DND-41 (cell line): ENCODE results near the gene XRCC6.
"Not testable (repeated sequence)": the region's sequence is repeated elsewhere in the genome, so short reads cannot be mapped to it uniquely, and the experiment has no call there.

Experiments
- ATAC-seq: fragments of 200-7000 bp; cut with Tn5 transposase; 3 replicates; pipeline ENCODE4 v1.9.1; 2021; ENCODE audit warnings: low read depth; ENCODE audit not compliant: insufficient read depth
- DNase-seq: peaks from one replicate; pipeline ENCODE4 v3.0.0-alpha.2; 2020
- H2AFZ ChIP-seq: 2 replicates; pipeline ENCODE4 v1.6.0; 2012; ENCODE audit warnings: low read depth, low read length
- H3K27ac ChIP-seq: 2 replicates; pipeline ENCODE4 v1.5.1; 2012; ENCODE audit warnings: low read length, inconsistent platforms
- H3K27me3 ChIP-seq: fragments of 200-600 bp; sonication (generic); 2 replicates; pipeline ENCODE4 v1.6.0; 2012; ENCODE audit warnings: low read length, mild to moderate bottlenecking, inconsistent platforms; ENCODE audit not compliant: insufficient read depth, poor library complexity
- H3K36me3 ChIP-seq: 2 replicates; pipeline ENCODE4 v1.5.1; 2012; ENCODE audit warnings: low read length, inconsistent platforms; ENCODE audit not compliant: insufficient read depth
- H3K4me1 ChIP-seq: 2 replicates; pipeline ENCODE4 v1.5.1; 2012; ENCODE audit warnings: mild to moderate bottlenecking, low read length; ENCODE audit not compliant: insufficient read depth
- H3K4me2 ChIP-seq: 2 replicates; pipeline ENCODE4 v1.6.0; 2012; ENCODE audit warnings: mild to moderate bottlenecking, moderate library complexity, low read length, inconsistent platforms; ENCODE audit not compliant: insufficient read depth
- H3K4me3 ChIP-seq, 2 experiments: fragments of 200-600 bp in 1 of 2; shearing (Covaris generic) in 1 of 2; 2 replicates each; pipeline ENCODE4 v1.5.1; 2012 to 2016; ENCODE audit warnings: inconsistent platforms in 2 of 2, low read length in 2 of 2, mild to moderate bottlenecking in 2 of 2, low read depth in 1 of 2, moderate library complexity in 1 of 2
- H3K79me2 ChIP-seq: 2 replicates; pipeline ENCODE4 v1.6.0; 2012; ENCODE audit warnings: low read length, inconsistent platforms; ENCODE audit not compliant: insufficient read depth
- H3K9ac ChIP-seq: 2 replicates; pipeline ENCODE4 v1.6.0; 2012; ENCODE audit warnings: low read depth, mild to moderate bottlenecking, inconsistent platforms, low read length, moderate library complexity
- H3K9me3 ChIP-seq: 2 replicates; pipeline ENCODE4 v1.5.1; 2012; ENCODE audit warnings: low read length, moderate library complexity, mild to moderate bottlenecking, inconsistent platforms; ENCODE audit not compliant: insufficient read depth, severe bottlenecking
- H4K20me1 ChIP-seq: 2 replicates; pipeline ENCODE4 v1.6.0; 2012; ENCODE audit warnings: low read length; ENCODE audit not compliant: insufficient read depth
- EZH2 ChIP-seq: IDR thresholded peaks from 3 replicates; pipeline ENCODE4 v1.6.1; 2012; ENCODE audit warnings: borderline replicate concordance, low read depth, mild to moderate bottlenecking, moderate library complexity, low read length, inconsistent platforms; ENCODE audit not compliant: severe bottlenecking
- TF ChIP-seq, protein P1 (sequence below): IDR thresholded peaks from 2 replicates; pipeline ENCODE4 v1.5.1; 2012; ENCODE audit warnings: borderline replicate concordance, low read length, moderate library complexity, mild to moderate bottlenecking; ENCODE audit not compliant: poor library complexity, severe bottlenecking; ENCODE audit errors: extremely low read depth

The XRCC6 gene

DNA sequence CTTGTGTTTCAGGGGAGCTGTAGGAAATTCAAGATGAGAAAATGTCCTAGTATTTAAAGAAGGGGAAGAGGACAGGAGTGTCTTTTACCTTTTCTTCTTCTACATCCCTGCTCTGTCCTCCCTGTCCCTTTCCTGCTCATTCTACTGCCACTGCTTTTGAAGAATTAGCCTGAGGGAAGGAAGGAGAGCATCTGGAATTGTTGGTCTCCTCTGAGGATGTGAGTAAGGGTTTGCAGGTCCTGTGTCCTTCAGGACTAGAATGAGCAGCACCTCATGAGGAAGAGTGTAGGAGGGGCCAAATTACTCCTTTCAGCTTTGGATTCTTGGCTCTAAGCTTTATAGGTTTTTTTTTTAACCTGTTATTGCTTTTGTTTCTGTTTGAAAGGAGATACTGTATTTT lies 43.4 kb downstream of the XRCC6 start:
- H3K4me2 ChIP-seq: no peak overlapping the region
- ATAC-seq (no peak), DNase-seq (no peak)
- peaks cover 5% of the 10 kb centered on the region; the same call in 1 of the 2 replicates for H3K79me2 ChIP-seq
- H2AFZ ChIP-seq: no peak overlapping the region
- H3K9me3 ChIP-seq: no peaks in the 10 kb centered on the region
- H3K4me3 ChIP-seq: no peak overlapping the region
- H3K27ac ChIP-seq: no peak overlapping the region
- H4K20me1 ChIP-seq: no peaks in the 10 kb centered on the region
- peaks cover 20% of the 10 kb centered on the region for H3K4me1 ChIP-seq
- no peak for TF ChIP-seq EZH2
- TF ChIP-seq, protein P1, sequence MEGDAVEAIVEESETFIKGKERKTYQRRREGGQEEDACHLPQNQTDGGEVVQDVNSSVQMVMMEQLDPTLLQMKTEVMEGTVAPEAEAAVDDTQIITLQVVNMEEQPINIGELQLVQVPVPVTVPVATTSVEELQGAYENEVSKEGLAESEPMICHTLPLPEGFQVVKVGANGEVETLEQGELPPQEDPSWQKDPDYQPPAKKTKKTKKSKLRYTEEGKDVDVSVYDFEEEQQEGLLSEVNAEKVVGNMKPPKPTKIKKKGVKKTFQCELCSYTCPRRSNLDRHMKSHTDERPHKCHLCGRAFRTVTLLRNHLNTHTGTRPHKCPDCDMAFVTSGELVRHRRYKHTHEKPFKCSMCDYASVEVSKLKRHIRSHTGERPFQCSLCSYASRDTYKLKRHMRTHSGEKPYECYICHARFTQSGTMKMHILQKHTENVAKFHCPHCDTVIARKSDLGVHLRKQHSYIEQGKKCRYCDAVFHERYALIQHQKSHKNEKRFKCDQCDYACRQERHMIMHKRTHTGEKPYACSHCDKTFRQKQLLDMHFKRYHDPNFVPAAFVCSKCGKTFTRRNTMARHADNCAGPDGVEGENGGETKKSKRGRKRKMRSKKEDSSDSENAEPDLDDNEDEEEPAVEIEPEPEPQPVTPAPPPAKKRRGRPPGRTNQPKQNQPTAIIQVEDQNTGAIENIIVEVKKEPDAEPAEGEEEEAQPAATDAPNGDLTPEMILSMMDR: no peak
- H3K9ac ChIP-seq: no peak overlapping the region
- H3K36me3 ChIP-seq: peaks cover 59% of the 10 kb centered on the region
- no peaks in the 10 kb centered on the region for H3K27me3 ChIP-seq

DNA sequence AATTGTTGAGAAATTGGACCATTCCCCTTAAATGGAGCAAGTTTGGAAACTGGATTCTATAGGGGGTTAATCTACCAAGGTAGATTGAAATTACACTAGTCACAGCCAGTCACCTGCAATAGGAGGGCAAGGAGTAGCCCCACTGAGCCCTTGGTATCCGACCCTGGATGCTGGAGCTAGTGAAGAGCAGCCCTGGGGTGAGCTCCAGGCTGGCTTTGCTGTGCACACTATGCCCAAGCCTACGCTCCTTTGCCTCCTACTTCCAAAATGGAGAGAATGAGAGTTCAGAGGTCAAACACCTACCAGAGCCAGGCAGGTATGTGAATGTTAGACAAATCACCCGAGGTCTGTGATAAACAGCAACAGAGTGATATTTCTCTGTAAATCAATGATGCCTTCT lies 43.9 kb downstream of the XRCC6 start:
- H3K4me3 ChIP-seq: no peak overlapping the region
- no peaks in the 10 kb centered on the region for H4K20me1 ChIP-seq
- H3K9ac ChIP-seq: no peak overlapping the region
- no peak overlapping the region; the same call in 1 of the 2 replicates for H3K27ac ChIP-seq
- TF ChIP-seq EZH2: no peak
- TF ChIP-seq, protein P1: no peak
- no peak for DNase-seq
- no peak for ATAC-seq
- peaks cover 7% of the 10 kb centered on the region; the same call in 1 of the 2 replicates for H3K79me2 ChIP-seq
- no peak overlapping the region for H2AFZ ChIP-seq
- H3K36me3 ChIP-seq: peaks cover 54% of the 10 kb centered on the region
- H3K9me3 ChIP-seq: no peaks in the 10 kb centered on the region
- H3K4me2 ChIP-seq: no peak overlapping the region
- no peaks in the 10 kb centered on the region for H3K27me3 ChIP-seq
- H3K4me1 ChIP-seq: peaks cover 20% of the 10 kb centered on the region

DNA sequence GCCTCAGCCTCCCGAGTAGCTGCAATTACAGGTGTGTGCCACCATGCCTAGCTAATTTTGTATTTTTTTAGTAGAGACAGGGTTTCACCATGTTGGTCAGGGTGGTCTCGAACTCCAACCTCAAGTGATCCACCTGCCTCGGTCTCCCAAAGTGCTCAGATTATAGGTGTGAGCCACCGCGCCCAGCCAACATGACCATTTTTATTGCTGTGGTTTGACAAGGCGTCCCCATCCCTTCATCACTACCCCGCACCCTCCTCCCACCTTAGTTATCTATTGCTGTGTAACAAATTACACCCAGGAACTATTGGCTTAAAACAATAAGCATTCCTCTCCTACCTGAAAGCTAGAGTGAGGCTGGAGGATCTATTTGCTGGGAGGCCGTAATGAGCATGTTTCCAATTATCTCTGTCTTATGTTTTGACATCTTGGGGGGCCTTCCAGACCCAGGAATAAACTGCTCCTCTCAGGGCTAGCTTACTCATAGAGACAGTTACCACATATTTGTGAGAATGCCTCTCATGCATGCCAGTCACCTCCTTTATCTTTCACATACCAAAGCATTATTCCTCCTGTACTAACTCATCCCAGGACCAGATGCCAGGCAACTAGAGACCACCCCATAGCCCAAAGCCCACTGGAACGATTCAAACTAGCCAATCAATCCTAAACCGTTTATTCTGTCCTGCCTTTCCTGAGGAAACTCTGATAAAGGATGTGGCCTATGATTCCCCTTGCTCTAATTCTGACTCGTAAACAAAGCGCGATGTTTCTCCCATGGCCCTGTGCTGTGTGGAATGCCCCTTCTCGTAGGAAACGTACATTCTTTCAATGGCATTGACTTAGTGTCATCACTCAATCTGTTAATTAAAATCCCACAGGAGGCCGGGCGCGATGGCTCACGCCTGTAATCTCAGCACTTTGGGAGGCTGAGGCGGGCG lies 48.1 kb downstream of the XRCC6 start:
- Histone ChIP-seq H3K27ac (no peak overlapping the region), H3K4me2 (no peak overlapping the region), H3K79me2 (peaks cover 21% of the 10 kb centered on the region), H2AFZ (no peak overlapping the region), H3K9ac (no peak overlapping the region), H3K36me3 (peaks cover 34% of the 10 kb centered on the region), H3K27me3 (no peaks in the 10 kb centered on the region), H4K20me1 (peaks cover 5% of the 10 kb centered on the region; the same call in 1 of the 2 replicates), H3K4me1 (peaks cover 20% of the 10 kb centered on the region), H3K4me3 (no peak overlapping the region), H3K9me3 (no peaks in the 10 kb centered on the region)
- TF ChIP-seq, protein P1: no peak
- TF ChIP-seq EZH2: no peak
- DNase-seq (no peak), ATAC-seq (no peak)

DNA sequence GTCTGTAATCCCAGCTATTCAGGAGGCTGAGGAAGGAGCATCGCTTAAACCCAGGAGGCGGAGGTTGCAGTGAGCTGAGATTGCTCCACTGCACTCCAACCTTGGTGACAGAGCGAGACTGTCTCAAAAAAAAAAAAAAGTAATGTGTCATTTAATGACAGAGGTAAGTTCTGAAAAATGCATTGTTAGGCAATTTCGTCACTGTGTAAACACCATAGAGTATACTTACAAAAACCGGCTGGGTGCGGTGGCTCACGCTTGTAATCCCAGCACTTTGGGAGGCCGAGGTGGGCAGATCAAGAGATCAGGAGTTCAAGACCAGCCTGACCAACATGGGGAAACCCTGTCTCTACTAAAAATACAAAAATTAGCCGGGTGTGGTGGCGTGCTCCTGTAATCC lies 51.0 kb downstream of the XRCC6 start:
- H3K4me2 ChIP-seq, DNase-seq, H3K9me3 ChIP-seq, H2AFZ ChIP-seq, H3K4me3 ChIP-seq, H3K4me1 ChIP-seq, H3K9ac ChIP-seq, H3K27me3 ChIP-seq, H3K27ac ChIP-seq, ATAC-seq: not testable (repeated sequence)
- H3K36me3 ChIP-seq: peaks cover 42% of the 10 kb centered on the region
- peaks cover 15% of the 10 kb centered on the region; the same call in 1 of the 2 replicates for H4K20me1 ChIP-seq
- peaks cover 43% of the 10 kb centered on the region for H3K79me2 ChIP-seq
